ENCODE results near the gene LIPE.
"Not testable (repeated sequence)": the region's sequence is repeated elsewhere in the genome, so short reads cannot be mapped to it uniquely, and the experiment has no call there.

Gene LIPE, protein sequence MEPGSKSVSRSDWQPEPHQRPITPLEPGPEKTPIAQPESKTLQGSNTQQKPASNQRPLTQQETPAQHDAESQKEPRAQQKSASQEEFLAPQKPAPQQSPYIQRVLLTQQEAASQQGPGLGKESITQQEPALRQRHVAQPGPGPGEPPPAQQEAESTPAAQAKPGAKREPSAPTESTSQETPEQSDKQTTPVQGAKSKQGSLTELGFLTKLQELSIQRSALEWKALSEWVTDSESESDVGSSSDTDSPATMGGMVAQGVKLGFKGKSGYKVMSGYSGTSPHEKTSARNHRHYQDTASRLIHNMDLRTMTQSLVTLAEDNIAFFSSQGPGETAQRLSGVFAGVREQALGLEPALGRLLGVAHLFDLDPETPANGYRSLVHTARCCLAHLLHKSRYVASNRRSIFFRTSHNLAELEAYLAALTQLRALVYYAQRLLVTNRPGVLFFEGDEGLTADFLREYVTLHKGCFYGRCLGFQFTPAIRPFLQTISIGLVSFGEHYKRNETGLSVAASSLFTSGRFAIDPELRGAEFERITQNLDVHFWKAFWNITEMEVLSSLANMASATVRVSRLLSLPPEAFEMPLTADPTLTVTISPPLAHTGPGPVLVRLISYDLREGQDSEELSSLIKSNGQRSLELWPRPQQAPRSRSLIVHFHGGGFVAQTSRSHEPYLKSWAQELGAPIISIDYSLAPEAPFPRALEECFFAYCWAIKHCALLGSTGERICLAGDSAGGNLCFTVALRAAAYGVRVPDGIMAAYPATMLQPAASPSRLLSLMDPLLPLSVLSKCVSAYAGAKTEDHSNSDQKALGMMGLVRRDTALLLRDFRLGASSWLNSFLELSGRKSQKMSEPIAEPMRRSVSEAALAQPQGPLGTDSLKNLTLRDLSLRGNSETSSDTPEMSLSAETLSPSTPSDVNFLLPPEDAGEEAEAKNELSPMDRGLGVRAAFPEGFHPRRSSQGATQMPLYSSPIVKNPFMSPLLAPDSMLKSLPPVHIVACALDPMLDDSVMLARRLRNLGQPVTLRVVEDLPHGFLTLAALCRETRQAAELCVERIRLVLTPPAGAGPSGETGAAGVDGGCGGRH

DNA sequence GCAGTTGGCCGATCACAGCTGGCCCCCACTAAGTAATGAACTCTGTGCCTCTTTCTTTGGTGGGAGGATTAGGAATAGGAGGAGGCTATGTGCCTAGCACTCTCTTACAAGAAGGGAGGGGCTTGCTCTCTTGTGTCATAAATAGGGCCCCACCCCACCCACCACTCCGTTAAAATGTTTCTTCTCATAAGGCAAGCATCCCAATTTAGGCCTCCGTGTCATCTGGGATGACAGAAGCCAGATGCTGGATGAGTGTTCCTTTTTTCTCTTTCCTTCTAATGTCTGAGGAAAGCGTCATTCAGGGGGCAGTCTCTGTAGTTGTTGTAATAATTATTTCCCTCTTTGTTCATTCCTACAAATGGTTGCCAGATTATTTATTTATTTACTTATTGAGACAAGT lies at the start of gene LIPE:
TSS of gene LIPE (minus strand) at position 76 of the 400 bp plus-strand sequence. CDS start 239 bp downstream, outside the sequence.
- no peak for DNase-seq

DNA sequence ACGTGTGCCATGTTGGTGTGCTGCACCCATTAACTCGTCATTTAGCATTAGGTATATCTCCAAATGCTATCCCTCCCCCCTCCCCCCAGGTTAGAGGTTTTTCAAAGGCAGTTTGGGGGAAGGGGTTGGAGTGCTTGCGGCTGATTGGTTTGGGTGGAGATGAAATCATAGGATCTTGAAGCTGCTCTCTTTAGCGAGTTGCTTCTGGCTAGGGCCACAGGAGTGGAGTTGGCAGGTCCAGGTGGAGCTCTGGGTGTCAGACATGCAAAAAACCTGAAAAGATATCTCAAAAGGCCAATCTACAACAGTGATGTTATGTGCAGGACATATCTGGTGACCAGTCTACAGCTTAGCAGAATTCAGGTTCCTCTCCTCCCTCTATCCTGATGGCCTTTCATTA lies 48.2 kb upstream of the LIPE start:
- no peak for DNase-seq

DNA sequence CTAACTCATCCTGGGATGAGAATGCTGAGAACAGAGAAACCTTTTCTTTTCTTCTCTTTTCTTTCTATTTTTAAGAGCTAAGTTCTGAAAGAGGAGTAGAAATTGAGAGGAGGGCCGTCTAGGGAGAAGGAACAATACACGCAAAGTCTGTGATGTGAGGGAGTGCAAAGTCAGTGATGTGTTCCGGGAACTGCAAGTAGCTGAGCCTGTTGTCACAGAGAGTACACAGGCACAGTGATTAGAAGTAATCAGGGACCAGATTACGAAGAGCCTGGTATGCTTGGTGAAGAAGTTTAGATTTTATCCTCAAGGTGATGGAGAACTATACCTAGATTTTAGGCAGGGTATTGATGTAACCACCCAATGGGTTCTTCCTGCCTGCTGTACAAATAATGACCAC lies 47.6 kb upstream of the LIPE start:
- peak; percentile 22 for DNase-seq

DNA sequence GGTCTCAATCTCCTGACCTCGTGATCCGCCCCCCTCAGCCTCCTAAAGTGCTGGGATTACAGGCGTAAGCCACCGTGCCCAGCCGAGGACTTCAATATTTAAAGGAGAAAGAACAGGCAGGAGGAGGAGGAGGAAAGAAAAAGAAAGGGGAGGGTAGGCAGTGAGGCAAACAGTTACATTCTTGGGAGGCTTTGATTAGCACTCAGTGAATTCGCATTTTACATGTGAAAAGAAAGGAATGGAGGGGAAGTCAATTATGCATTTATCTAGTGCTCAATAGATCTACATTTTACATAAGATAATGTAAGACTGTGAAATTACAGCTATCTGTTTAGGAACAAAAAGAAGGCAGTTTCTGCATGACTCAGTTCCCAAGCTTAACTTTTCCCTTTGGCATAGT lies 46.5 kb upstream of the LIPE start:
- no peak for DNase-seq

DNA sequence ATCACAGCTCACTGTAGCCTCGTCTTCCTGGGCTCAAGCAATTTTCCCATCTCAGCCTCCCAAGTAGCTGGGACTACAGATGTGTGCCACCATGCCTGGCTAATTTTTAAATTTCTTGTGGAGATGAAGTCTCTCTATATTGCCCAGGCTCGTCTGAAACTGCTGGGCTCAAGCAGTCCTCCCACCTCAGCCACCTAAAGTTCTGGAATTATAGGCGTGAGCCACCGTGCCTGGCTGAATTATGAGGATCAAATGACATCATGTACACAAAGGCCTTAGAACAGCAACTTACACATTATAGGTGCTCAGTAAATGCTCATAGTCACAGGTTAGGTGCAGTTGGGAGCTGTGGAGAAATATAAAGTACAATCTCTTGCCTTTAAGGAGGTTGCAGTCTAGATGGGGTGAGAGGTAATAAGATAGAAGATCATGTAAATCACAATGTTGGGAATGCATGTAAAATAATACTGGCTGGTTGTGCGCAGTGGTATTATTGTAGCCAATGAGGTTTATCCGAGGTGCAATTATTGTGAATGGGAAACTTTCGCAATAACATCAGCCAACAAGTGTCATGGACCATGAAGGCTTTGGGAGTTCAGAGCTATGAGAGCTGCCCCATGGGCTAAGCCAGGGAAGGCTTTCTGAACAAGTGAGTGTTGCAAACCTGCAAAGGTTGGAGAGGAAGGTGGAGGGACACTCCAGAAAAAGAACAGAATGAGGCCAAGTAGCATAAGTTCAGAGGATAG lies 45.4 kb upstream of the LIPE start:
- no peak for DNase-seq

DNA sequence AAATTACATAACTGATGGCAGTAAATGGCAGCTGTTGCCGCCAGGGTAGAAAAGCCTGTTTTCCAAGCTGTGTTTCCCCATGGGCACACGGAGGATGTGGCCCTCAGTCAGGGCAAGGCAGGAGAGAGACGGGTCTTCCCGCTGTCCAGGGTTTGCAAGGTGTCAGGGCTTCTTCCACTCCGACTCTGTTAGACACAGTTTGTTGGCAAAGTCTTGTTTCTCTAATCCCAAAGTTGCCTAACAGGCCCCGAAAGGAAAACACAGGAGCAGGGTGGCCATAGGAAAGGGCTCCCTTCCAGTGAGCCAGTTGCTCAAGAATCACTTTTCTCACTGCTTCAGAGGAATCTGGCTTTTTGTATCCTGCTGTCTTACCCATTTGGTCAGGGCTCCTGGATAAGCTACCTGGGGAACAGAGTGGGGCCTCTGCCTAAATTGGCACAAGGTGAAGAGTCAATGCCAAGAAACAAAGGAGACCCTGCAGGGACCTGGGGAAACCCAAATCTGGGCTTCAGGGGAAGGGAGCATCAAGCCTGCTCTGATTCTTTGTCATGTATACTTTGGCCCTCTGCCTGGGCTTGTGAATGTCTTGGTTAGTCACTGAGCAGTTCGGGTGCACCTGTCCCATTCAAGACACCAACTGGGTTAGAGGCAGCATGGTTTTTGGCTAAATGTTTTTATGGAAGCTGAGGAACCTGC lies 44.5 kb upstream of the LIPE start:
- no peak for DNase-seq

DNA sequence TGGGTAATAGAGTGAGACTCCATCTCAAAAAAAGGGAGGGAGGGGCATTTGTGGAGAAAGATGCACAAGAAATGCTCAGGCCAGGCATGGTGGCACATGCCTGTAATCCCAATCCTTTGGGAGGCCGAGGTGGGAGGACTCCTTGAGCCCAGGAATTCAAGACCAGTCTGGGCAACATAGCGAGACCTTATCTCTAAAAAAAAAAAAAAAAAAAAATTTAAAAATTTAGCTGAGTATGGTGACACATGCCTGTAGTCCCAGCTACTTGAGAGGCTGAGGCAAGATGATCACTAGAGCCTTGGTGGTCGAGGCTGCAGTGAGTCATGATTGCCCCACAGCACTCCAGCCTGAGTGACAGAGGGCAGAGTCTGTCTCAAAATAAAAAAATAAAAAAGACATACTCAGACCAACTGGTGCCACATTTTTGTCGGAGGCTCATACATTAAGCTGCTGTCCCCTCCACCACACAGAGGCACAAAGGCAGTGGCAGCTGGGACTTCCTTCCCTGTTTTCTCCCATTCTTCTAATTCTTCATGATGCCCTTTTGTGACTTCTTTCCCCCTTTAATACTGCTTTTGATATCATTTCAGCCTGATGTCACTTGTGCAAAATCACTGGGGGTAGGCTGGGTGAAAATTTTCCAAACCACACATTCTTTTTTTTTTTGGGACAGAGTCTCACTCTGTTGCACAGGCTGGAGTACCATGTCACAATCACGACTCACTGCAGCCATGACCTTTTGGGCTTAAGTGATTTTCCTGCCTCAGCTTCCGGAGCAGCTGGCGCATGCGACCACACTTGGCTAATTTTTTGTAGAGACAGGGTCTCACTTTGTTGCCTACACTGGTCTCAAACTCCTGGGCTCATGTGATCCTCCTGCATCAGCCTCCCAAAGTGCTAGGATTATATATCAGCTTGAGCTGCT lies 42.4 kb upstream of the LIPE start:
- no peak for DNase-seq

DNA sequence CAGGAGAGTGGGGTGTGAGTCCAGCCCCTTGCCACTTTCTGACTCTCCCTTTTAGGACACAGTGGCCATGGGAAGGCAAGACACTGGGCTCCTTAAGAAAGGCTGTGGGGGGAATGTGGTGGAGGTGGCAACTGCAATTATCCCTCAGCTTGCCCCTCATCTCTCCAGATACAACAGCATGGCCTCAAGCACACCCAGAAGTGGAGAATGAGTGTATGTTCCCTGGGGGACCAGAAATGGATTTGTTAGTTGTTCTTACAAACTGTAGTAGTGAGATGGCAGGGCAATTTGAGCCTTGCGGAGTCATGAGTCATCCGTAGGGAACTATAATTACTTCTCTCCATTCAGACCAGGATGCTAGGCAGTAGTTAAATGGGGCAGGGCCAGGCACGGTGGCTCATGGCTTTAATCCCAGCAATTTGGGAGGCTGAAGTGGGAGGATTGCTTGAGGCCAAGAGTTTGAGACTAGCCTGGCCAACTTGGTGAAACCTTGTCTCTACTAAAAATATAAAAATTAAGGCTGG lies 41.1 kb upstream of the LIPE start:
- DNase-seq = no peak

DNA sequence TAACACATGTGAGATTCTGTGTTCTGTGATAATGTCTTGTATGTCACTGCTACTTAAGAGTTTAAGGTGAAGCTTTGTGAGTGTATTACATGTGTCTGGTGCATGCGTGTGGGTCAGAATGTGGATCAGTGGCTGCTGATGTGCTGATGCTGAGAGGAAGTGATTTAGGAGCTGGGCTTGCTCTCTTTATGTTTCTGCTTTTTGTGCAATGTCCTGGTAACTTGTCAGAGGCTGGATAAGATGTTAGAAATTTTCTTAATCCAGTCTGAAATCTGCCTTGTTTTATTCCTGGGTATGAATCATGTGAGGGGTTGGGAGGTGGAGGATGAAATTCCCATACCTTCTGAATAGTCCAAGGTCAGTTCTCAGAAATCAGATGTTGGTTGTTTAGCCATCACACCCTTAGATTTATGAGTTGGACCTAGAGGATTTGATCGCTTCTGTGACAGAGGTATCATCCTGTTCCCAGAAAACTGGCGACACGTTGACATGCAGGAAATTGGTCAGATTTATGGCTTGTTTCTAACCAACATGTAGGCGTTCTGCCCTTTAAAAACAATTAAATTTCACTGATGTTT lies 40.1 kb upstream of the LIPE start:
- DNase-seq = peak; percentile 8

DNA sequence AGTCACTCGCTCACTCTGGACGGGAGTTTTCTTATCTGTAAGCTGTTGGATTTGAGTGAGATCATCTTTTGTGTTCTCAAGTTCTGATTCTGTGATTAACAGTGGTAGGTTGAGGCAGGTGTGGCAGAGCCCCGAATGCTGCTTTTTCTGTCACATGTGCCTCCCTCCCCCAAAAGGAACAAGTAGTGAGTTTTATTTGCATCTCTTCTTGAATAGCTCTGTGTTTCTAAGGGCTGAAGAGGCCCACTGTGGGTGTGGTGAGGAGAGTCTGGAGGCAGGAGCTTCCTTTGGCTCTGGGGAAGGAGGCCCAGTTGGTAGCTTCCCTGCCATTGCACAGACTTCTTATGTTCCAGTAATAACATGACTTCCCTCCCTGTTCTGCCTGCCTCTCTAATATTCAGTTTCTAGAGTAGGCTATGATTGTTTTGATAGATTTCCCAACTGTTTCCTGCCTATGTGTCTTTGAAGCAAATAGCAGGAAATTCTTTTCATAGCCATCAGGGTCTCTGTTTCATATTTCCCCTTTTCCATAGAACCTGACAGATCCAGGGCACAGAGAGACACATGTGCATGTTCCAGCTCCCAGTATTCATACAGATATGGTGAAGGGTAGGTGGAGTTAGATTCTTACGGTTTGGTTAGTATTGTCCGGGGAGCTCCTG lies 39.5 kb upstream of the LIPE start:
- DNase-seq = no peak

DNA sequence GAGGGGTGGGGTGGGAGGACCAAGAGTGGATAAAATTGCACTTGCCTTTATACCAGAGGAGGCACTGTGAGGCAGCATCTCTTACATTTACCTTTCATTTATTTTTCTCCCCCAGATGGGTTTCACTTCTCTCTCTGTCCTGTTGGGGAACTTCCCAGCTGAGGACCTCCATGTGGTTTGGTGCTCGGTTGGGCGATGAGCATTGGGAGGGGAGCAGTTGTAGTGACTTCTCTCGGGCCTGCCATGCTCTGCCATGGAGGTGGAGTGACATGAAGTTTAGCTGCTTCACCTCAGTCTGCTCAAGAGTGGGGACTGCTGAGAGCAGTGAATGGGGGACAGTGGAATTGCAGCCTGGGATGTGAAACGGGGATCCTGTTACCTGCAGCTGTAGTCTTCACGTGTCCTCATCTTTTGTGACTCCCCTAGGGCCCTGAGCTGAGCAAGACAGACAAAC lies 38.7 kb upstream of the LIPE start:
- no peak for DNase-seq

DNA sequence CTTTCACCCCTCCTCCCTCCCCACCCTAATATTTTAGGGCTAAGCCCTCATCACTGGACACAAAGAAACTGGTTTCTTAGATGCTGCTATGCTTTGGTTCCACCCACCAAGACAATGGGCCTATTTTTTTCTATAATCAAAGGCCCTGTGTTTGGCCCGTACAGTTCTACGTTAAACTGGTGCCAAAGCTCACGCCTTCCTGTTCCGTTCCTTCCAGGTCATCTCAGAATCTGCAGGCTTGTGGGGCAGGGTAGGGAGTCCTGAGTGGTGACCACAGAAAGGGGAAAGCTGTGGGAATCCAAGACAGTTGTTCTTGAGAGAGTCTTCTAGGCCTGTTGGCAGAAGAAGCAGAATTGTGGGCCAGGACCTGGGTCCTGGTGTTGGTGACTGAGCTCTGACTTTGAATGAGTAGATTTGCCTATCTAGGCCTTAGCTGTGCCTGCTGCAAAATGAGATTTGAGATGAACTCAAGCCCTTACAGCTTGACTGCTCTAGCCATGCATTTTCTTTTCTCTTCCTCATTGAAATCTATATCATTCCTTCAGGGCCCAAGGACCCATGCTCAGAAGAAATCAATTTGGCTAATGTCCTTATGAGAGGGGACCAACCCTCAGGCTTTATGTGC lies 34.6 kb upstream of the LIPE start:
- peak; percentile 87 for DNase-seq

DNA sequence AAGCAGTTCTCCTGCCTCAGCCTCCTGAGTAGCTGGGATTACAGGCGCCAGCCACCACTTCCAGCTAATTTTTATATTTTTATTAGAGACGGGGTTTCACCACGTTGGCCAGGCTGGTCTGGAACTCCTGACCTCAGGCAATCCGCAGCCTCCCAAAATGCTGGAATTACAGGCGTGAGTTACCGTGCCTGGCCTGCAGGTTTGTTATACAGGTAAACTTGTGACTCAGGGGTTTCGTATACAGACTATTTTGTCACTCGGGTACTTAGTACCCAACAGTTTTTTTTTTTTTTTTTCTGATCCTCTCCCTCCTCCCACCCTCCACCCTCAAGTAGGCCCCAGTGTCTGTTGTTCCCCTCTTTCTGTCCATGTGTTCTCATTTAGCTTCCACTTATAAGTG lies 34.0 kb upstream of the LIPE start:
- not testable (repeated sequence) for DNase-seq

DNA sequence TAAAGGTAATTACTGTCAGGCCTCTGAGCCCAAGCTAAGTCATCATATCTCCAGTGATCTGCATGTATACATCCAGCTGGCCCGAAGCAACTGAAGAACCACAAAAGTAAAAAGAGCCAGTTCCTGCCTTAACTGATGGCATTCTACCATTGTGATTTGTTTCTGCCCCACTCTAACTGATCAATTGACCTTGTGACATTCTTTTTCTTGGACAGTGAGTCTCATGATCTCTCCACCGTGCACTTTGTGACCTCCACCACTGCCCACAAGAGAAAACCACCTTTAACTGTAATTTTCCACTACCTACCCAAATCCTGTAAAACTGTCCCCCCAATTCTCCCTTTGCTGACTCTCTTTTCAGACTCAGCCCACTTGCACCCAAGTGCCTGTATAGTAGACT lies 32.7 kb upstream of the LIPE start:
- no peak for DNase-seq

DNA sequence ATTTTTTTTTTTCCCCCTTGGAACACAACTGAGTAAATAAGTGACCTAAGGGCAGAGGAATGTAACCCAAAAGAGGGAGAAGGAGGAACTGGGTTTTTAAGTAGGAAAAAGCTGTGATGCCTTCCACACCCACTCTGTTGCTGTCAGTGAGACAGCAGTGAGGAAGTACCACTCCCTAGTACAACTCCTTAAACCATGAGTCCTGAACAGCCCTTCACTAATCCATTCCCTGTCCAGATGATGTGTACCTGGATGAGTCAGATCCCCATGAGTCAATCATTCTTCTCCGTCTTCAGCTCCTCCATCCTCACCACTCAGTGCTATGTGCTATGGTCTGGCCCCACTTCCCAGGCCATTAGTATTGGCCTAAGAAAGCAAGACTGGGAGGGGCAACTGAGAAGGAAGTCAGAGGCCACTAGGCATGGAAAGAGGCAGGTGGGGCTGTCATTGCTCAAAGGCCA lies 28.5 kb upstream of the LIPE start:
- no peak for DNase-seq

DNA sequence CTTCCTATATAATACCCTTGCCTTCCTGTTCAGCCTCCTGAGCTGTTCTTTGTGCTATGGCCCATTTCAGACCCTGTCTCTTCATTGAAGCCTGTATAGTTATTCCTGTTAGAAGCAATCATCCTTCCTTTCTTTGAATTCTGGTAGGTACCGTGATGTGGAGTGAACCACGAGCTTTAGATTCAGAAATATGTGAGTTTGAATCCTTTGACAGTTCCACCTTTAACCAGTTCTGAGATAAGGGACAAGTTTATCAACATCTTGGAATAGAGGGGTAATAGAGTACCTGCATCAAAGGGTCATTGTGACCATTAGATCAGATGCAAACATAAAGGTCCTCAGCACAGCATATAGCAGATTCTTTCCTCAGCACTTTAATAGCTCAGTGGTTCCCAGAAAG lies 27.9 kb upstream of the LIPE start:
- no peak for DNase-seq

DNA sequence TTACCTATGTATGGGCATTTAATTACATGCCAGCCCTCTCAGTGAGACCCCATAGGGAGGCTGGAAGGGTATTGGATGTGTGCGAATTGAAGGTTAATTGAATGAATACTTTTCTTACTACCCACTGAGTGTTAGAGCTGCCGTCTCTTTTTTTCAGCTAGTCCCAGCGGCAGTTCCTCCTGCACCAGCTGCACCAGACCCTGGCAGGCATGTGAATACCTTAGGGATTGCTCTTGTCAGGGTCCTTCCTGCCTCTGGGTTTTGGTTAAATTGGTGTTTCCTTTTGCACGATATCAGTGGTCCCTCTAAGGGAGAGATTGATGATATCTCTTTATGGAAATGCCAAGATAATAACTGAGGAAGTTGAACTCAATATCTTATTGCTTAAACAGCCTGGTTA lies 25.4 kb upstream of the LIPE start:
- no peak for DNase-seq

DNA sequence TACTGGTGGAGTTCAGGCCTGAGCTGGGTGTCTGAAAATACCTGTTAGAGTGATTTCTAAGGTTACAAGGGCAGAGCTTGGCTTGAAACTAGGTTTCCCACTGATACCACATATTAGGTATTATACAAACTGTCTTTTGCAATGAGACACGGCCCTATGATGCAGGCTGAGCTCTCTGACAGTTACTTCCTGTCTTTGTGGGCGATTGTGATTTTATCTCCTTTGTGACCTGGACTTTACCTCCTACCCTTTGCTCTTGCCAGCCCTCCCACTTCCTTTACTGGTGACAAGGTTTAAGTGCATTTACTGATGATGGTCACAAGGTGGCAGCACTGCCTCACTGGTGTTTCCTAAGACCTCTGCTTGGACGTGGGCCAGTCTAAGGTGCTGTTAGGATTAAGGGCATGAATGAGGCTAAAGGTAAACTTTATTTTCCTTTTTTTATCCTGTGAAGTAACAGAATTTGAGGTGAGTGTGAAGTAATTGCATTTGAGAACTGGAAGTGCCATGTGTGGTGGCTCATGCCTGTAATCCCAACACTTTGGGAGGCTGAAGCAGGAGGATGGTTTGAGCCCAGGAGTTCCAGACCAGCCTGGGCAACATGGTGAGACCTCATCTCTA lies 23.2 kb upstream of the LIPE start:
- peak; percentile 71 for DNase-seq

DNA sequence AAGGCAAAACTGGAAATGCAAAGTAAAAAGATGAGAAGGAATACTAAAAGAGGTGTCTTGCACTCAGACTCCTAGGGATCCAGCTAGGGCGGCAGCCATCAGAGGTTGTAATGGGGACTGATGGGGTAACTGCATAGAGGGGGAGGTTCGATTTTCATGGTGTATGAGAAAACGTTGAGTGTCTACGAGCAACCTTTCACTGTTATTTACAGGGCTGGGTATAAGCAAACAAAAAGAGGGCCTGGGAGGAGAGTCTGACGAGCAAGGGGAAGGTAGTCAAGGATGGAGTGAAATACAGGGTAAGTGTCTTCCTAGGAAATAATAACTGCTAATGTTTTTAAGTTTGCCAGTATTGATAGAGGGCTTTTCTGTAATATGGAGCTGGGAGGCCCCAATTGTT lies 21.1 kb upstream of the LIPE start:
- not testable (repeated sequence) for DNase-seq
